GM12874 (cell line): ENCODE data around the gene TRIL.

ENCODE experiments used
- TF ChIP-seq, protein P1 (sequence below): IDR thresholded peaks from 2 replicates; pipeline ENCODE4 v1.5.1; 2011; ENCODE audit warnings: low read depth, mild to moderate bottlenecking, control low read depth, low read length, moderate library complexity; ENCODE audit not compliant: insufficient read depth

Gene TRIL

DNA sequence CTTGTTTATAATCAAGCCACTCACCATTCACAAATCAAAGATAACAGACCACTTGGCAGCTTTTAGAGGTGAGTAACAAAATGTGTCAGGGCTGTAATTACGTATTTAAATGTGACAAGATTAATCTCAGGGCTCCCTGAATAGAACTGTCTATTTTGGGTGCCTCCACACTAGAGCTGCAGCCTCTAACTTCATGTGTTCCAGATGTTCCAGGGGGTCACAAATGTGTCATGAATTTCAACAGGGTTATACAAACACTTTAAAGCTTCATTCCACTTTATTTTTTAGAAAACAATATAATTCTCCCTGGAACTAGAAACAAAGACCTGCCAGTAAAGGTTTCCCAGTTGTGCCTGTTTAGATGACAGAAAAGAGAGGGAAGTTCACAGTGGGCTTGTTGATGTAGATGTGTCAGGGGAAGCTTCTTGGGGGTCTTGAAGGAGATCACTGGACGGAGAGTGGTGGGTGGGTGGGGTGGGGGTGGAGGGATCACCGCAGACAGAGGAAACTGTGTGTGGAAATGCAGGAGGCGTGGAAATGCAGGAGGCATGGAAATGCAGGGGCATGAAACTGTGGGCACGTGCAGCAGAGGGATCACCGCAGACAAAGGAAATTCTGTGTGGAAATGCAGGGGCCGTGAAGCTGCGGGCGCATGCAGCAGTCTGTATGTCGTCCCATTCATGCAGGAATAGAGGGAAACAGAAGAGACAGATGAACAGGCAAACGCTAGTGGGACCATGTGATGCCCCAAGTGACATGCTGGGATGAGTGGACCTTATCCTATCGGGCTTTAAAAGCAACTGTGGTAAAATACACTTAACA lies 42.0 kb upstream of the TRIL start:
- TF ChIP-seq, protein P1, sequence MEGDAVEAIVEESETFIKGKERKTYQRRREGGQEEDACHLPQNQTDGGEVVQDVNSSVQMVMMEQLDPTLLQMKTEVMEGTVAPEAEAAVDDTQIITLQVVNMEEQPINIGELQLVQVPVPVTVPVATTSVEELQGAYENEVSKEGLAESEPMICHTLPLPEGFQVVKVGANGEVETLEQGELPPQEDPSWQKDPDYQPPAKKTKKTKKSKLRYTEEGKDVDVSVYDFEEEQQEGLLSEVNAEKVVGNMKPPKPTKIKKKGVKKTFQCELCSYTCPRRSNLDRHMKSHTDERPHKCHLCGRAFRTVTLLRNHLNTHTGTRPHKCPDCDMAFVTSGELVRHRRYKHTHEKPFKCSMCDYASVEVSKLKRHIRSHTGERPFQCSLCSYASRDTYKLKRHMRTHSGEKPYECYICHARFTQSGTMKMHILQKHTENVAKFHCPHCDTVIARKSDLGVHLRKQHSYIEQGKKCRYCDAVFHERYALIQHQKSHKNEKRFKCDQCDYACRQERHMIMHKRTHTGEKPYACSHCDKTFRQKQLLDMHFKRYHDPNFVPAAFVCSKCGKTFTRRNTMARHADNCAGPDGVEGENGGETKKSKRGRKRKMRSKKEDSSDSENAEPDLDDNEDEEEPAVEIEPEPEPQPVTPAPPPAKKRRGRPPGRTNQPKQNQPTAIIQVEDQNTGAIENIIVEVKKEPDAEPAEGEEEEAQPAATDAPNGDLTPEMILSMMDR = no peak

DNA sequence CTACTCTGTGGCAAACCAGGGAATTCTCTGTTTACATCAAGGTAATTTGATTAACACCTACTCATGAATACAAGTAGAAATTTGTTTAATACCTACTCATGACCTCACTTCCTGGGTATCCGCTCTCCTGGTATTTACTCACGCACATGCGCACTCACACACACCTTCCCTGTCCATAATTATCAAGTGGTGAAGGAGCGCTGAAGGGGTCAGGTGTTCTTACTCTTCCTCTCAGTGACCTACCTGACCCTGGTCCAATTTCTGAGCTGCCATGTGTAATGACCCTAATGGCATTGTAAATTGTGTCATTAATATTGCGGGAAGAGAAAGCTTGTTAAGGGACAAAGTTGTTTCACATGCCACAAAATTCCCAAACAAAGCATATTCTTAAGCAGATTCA lies 41.3 kb upstream of the TRIL start:
- TF ChIP-seq, protein P1 = no peak

DNA sequence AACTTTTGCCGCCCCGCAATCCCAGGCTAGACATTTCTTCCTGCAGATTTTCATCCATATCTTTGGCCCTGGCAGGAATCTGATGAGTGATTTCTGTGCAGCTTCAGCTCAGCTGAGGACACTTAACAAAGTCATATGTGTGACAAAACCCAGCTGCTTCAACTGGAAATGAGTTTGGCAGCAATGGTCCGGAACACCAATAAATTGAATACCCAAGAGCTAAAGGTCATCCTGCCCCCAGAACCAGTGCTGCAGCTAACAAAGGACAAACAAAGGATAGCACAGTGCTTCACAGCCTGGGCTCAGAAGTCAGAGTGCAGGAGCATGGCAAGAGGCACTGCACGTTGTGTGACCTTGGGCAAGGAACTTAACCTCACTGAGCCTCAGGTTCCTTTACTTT lies 40.0 kb upstream of the TRIL start:
- TF ChIP-seq, protein P1 = no peak

DNA sequence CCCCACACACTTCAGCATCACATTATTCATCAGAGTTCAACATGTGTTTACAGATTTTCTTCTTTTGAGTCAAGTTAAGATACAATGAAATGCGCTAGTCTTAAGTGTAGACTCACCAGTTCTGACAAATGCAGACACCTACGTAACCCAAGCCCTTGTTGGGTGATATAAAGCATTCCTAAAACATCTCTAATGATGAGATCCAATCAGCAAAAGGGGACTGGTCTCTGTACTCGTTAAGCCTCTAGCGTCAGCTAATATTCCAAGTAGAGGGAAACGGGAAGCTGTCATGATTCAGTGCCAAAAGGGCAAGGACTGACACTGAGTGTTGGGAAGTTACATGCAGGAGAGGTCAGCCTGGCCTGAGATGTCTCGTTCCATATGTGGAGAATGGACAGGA lies 38.7 kb upstream of the TRIL start:
- TF ChIP-seq, protein P1 = no peak

DNA sequence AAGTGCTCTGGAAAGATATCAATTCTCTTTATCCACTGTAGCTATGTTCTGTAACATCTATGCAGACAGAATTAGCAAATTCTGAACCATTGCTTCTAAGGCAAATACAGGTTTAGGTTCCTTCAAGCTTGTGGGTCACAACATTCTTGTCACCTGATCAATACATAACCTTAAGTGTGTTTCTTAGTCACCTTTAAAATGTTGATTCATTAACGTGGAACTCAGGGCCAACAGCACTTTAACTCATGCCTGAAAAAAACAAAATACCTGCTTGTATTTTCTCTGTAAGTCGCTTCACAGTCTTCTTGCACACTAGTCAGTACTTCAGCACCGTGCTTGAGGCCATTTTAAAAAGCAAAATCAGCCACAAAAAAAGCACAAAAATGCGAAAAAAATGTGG lies 35.2 kb upstream of the TRIL start:
- TF ChIP-seq, protein P1 = no peak

DNA sequence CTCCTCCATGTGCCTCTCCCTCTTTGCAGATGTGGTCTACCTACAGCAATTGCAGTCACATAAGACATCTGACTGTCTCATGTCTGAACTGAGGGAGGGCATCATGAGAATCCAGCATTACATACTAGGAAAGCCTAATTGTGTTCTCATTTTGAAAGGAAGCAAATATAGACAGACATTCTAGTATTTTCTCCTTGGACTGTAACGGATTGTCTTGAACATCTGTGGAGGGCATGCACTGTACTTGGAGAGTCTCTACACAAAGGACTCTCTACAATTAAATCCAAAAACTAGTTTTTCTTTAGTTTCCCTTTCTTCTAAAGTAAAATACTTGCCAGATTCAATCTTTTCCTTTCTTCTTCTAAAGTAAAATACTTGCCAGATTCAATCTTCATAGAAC lies 34.7 kb upstream of the TRIL start:
- TF ChIP-seq, protein P1 = no peak

DNA sequence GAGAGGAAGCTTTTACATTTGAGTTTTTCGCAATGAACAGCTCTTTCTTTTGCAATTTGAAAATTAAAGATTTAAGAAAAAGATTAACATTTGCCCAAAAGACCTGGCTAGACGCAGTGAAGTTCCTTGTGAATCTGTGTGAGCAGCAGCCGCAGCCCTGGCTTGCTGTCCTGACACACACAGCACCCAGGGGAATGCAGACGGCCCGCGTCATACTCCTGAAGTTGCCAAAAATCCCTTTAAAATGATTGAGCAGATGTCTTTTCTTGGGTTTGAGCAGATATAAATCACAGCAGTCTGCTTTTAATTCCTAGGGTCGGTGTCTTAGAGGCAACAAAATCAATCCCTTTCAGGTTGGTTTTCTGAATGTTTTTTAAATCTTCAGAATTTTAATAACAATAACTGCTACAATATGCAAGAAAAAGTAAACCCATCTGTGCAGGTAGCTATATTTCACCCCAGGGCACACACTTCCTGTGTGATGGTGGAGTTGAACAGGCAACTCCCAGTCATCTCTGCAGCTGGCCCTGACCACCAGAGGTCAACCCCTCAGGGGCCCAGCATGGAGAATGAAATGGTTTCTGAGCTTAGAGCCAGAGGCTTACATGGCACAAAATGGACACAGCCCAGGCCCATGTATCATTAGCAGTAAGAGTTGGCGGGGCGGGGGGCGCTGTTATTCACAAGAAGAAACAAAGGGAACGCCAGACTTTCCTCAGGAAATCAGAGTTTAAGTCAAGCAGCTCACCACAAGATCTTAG lies 32.2 kb upstream of the TRIL start:
- TF ChIP-seq, protein P1 = no peak
